HCT116 (cell line): ENCODE results near the gene SEPTIN5.

Source experiments
- CBX3 ChIP-seq: IDR thresholded peaks from 2 replicates; pipeline ENCODE4 v1.6.1; 2012; ENCODE audit warnings: low read depth
- CTCF ChIP-seq, 3 experiments: fragments of 200-600 bp in 1 of 3; sonication (generic) in 1 of 3; IDR thresholded peaks in 2 of 3; conservative IDR thresholded peaks in 1 of 3; 2 replicates each; pipeline ENCODE4 v1.5.1; 2012 to 2017; ENCODE audit warnings: low read depth in 2 of 3, low read length in 2 of 3, antibody characterized with exemption in 1 of 3, borderline replicate concordance in 1 of 3, control low read depth in 1 of 3, mild to moderate bottlenecking in 1 of 3, mixed read lengths in 1 of 3, mixed run types in 1 of 3, moderate library complexity in 1 of 3; ENCODE audit not compliant: insufficient read depth in 1 of 3
- EGR1 ChIP-seq: IDR thresholded peaks from 2 replicates; pipeline ENCODE4 v1.6.1; 2012; ENCODE audit warnings: low read depth
- EZH2 ChIP-seq: fragments of 200-600 bp; sonication (generic); IDR thresholded peaks from 2 replicates; pipeline ENCODE4 v1.6.1; 2017; ENCODE audit warnings: antibody characterized with exemption, mixed run types
- EZH2phosphoT487 ChIP-seq: fragments of 200-600 bp; IDR thresholded peaks from 2 replicates; pipeline ENCODE4 v1.6.1; 2018; ENCODE audit warnings: antibody characterized with exemption, borderline replicate concordance
- POLR2A ChIP-seq: IDR thresholded peaks from 2 replicates; pipeline ENCODE4 v1.7.0; 2011; ENCODE audit warnings: borderline replicate concordance; ENCODE audit not compliant: insufficient read depth, insufficient read length; ENCODE audit errors: extremely low read depth
- POLR2AphosphoS5 ChIP-seq: IDR thresholded peaks from 2 replicates; pipeline ENCODE4 v1.6.1; 2011; ENCODE audit warnings: mild to moderate bottlenecking, low read depth, low read length, moderate library complexity
- REST ChIP-seq: IDR thresholded peaks from 2 replicates; pipeline ENCODE4 v1.6.1; 2012; ENCODE audit warnings: low read depth
- SP1 ChIP-seq: IDR thresholded peaks from 2 replicates; pipeline ENCODE4 v1.6.1; 2012; ENCODE audit warnings: low read depth
- SRF ChIP-seq: IDR thresholded peaks from 2 replicates; pipeline ENCODE4 v1.6.1; 2012; ENCODE audit warnings: low read depth
- ZBTB33 ChIP-seq: IDR thresholded peaks from 2 replicates; pipeline ENCODE4 v1.6.1; 2011; ENCODE audit warnings: mild to moderate bottlenecking, low read length, moderate library complexity; ENCODE audit not compliant: insufficient replicate concordance; ENCODE audit errors: extremely low read depth
- ZFX ChIP-seq: fragments of 450-650 bp; IDR thresholded peaks from 2 replicates; pipeline ENCODE4 v1.6.1; 2017

- TF ChIP-seq CTCF (IDR thresholded peaks at IDR 0.05 in 2 of 3, conservative IDR thresholded peaks at IDR 0.05 in 1 of 3; ENCODE audit: borderline replicate concordance in 1 of 3, insufficient read depth in 1 of 3, low read depth in 2 of 3, low read length in 2 of 3) (no peak), POLR2A (no peak), SRF (no peak), POLR2AphosphoS5 (no peak), EZH2phosphoT487 (no peak), REST (no peak), SP1 (no peak), ZBTB33 (no peak), EZH2 (no peak), CBX3 (no peak), EGR1 (no peak), ZFX (peak; percentile 46; the same call in 1 of the 2 replicates)
These were observed 4.2 kb downstream of the SEPTIN5 start for GRCh38 chr22:19718456-19719049.
